NCI-H1417 (cell line): Measurements from ENCODE around the gene HCN3.
"Not testable (repeated sequence)": the region's sequence is repeated elsewhere in the genome, so short reads cannot be mapped to it uniquely, and the experiment has no call there.

Source experiments
- DNase-seq, 3 experiments: peaks; one replicate each; lab custom pipeline; 2025; lab: John Stamatoyannopoulos, UW

HCN3 gene

DNA sequence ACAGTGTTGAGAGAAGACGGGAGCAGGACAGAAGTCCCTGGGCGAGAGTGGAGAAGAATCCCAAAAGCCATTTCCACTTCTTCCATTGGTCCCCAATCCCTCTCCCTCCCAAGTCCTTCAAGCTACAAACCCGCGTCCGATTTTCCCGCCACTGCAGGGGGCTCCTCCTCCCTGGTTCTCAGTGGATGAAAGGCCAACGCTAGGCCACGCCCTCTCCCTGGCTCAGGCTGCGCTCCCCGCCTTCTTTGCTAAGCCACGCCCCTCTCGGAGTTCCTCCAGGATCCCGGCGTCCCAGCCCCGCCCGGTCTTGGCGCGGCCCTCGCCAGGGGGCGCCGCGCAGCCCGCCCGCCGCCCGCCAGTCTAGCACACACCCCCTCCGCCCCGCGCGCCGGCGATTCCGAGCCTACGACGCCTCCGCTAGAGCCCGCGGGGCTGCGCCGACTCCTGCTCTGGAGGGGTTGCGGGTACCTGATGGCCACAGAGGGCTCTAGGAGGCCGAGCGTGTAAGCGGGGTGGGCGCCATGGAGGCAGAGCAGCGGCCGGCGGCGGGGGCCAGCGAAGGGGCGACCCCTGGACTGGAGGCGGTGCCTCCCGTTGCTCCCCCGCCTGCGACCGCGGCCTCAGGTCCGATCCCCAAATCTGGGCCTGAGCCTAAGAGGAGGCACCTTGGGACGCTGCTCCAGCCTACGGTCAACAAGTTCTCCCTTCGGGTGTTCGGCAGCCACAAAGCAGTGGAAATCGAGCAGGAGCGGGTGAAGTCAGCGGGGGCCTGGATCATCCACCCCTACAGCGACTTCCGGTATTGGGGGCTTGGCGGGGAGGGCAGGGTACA, at the start of gene HCN3:
TSS of gene HCN3 (plus strand) at position 394 of the 832 bp plus-strand sequence. CDS start at position 522, 128 bp downstream.
- DNase-seq: peak; percentile 98 to 100 (median 99)

DNA sequence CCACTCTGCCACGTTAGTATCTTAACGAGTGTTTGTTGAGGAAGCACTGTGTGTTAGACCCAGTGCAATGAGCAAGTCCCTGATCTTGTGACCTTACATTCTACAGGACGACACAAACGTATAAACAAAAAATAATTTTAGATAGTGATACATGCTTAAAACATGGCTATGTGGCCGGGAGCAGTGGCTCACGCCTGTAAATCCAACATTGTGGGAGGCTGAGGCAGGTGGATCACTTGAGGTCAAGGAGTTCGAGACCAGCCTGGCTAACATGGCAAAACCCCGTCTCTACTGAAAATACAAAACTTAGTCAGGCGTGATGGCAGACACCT, 49.2 kb upstream of the HCN3 start:
- DNase-seq: no peak

DNA sequence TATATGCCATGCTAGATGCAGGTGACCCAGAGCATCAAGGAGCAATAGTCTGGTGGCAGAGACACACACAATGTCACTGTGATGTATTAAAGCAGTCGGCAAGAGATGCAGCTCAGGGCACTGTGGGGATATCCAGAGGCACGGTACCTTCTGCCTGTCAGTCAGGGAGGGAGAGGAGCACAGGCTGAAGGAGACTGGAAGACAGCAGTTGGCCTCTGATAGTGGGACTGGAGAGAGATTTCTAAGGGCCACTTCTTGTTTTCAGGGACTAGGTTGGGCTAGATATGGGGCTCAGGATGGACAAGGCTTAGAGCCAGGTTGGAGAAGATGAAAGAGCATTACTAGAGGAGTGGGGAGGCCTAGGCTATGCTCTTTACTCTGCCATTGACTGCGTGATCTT, 46.0 kb upstream of the HCN3 start:
- not testable (repeated sequence) for DNase-seq

DNA sequence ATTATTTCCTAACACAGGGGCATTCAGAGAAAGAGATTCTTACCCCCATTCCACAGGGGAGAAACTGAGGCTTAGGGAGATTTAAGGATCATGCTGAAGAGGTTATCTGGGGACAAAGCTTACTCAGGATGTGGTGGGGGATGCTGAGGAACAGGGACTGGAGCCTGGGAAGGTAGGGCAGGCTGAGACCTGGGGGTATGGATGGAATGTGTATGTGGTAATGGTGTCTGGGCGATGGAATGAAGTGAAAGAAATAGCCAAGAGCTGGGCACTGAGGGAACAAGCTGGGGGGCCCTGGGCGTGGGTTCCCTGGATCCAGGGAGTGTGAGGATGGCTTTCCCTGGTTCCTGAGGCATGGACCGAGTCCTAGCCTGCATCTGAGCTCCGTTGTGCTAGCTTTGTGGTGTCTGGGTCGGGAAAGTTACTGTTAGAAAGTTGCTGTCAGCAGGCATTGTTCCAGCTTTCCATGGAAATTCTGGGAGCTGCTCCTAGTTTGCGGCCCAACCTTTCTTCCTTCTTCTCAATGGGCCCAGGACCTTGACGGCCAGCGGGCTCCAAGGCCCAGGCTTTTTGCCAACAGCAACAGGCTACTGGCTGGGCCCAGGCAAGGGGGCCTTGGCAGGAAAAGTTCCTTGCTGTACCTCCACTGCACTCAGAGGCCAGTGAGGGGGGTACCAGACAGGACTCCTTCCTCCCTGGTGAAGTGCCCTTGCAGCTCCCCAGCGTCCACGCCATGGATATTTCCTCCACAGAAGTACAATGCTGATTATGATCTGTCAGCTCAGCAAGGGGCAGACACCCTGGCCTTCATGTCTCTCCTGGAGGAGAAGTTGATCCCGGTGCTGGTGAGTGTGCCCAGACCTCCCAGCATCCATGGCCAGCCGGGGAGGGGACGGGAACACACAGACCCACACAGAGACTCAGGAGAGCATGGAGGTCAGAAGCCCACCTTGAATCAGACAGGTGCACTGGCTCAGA, 45.0 kb upstream of the HCN3 start:
- DNase-seq: not testable (repeated sequence)

DNA sequence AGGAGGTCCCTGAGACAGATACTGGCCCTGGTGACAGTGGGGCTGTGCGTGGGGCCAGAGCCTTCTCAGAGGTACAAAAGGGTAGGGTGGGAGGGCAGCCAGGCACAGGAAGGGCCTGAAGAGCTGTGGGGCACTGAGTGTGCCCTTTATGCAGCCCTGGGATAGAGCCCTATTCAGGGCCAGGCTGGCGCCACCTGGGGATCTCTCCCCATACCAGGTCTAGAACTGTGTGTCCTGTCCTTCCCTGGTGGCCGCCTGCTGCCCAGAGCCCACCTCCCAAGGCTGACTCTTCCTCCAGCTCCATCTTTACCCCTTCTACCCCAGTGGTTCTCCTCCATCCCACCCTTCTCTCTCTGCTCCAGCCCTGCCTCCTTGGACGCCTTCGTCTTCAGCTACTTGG, 43.8 kb upstream of the HCN3 start:
- not testable (repeated sequence) for DNase-seq

DNA sequence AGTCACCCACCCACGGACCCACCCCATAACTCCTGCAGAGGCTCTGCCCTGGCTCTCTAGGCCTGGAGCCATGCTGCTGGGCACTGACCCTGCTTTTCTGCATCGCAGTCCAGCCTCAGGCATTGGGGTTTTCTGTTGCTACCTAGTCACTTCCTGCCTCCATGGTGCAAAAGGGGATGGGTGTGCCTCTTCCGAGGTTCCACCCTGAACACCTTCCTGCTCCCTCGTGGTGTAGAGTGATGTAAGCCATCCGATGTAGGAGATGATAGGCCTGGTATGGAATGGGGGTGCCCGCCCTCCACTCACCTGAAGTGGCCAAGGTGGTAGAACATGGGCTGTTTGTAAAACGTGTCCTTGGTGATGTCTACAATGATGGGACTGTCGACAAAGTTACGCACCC, 41.9 kb upstream of the HCN3 start:
- DNase-seq: not testable (repeated sequence)

DNA sequence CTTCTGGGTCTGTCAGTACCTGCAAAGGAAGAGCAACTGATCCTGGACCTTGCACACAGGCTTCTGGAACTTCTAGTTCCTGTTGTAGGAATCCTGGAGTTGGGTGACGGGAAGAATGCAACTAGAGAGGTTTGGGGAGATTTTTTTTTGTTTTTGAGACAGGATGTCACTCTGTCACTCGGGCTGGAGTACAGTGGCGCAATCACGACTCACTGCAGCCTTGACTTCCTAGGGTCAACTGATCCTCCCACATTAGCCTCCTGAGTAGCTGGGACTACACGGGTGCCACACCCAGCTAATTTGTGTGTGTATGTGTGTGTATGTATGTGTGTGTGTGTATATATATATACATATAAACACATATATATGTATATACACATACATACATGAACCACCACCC, 40.8 kb upstream of the HCN3 start:
- DNase-seq: no peak

DNA sequence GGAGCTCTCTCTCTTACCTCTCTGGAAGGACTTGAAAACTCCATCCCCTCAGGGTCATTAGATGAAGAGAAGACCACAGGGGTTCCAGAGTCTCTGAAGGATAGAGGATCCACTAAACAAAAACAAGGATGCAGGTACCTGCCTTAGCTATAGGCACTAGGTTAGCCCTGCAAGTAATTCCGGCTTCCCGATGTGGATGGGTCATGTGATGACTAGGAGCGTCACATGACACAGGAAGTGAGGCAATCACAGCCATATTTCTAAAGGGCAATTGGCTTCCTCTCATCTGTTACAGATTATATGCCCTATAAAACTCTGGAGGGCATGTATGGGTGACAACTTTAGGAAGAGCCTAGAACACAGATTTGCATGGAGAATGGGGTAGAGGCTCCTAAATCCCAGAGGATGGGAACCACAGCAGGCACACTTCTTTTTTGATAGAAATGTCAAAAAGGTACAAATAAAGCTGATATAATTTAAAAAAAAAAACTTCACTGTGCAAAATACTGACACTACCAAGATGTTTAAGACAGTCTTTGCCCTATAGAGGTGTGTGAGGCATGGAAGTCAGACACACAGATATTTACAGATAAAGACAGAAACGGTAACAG, 36.1 kb upstream of the HCN3 start:
- peak; percentile 64 to 97 (median 84) for DNase-seq

DNA sequence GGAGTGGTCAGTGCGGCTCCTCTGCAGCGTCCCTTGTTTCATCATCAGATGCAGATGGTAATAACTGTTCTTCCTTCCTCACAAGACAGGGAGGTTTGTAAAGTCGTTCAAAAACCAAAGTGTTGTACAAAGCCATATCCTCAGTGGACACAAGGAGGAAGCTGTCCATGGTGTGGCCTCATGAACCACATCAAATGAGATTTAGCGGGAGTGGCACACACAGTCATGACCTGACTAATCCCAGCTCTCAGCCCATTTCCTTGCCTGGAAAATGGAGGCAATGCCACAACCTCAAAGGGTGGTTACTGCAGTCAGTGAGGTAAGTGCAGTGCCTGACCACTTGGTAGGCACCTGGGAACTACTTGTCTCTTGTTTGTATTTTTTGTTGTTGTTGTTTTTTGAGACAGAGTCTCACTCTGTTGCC, 35.4 kb upstream of the HCN3 start:
- no peak for DNase-seq

DNA sequence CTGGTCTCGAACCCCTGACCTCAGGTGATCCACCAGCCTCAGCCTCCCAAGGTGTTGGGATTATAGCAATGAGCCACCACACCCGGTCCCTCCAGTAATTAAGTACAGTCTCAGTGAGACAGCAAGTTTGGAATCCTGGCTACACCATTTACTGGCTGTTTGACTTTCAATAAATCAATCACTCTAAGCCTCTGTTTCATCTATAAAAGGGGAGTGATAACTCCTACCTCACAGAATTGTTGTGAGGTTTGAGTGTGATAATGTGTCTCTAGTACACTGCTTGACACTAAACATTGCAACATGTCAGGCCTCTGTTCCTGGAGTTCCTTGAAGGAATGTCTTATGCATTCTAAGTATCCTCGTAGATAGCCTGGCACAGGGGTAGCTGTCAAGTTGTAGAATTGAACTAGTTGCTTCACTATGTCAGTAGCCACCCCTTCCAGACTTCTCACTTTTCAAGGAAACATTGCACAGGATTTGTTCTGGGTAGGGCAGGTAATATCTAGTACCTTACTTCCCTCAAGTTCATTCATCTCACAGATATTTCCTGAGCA, 34.4 kb upstream of the HCN3 start:
- DNase-seq: peak in 1 of 3 experiments; percentile 50

DNA sequence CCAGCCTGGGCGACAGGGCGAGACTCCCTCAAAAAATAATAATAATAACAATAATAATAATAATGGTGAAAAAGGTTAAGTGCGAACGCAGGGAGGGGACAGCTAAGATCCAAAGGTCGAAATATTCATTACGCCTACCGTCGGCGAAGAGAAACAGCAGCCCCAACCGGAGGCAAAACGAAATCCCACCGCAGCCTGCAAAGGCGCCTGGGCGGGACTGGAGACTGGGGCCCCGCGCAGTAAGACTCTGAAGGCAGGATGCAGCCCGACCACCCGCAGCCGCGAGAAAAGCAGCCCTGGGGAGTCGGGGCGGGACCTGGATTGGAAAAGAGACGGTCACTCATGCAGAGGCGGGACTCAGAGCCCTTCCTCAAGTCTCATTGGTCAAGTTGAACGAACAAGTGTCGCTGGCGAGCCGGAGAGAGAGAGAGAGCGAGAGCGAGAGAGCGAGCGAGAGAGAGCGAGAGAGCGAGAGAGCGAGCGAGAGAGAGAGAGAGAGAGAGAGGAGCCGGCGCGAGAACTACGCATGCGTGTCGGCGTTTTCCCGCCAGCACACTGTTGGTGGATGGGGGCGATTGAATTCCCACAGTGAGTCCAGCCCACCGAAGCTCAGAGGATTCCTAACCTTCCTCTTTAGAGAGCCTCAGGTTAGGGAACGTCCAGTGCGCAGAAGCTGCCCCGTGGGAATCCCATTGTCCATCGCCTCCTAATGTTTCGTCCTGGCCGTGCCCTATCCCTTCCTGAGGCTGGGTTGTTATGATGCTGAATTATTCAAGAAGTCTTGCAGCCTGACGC, 32.7 kb upstream of the HCN3 start:
- peak; percentile 99 to 100 (median 100) for DNase-seq

DNA sequence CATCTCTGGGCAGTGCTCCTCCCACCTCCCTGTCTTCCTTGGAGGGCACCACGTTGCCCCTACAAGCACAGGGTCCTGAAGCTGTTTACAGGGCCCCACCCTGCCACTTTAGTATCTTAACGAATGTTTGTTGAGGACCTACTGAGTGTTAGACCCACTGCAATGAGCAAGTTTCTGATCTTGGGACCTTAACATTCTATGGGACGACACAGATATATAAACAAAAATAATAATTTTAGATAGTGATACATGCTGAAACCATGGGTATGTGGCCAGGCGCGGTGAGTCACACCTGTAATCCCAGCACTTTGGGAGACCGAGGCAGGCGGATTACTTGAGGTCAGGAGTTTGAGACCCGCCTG, 32.1 kb upstream of the HCN3 start:
- DNase-seq: no peak

DNA sequence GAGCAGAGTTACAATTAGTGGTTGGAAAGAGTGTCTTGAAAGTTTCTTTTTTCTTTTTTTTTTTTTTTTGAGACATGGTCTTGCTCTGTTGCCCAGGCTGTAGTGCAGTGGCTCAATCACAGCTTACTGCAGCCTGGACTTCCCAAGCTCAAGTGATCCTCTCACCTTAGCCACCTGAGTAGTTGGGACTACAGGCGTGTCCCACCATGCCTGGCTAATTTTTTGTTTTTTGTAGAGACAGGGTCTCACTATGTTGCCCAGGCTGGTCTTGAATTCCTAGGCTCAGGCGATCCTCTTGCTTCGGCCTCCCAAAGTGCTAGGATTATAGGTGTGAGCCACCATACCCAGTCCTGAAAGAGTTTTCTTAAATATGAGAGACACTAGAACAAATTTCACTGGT, 30.5 kb upstream of the HCN3 start:
- DNase-seq: not testable (repeated sequence)

DNA sequence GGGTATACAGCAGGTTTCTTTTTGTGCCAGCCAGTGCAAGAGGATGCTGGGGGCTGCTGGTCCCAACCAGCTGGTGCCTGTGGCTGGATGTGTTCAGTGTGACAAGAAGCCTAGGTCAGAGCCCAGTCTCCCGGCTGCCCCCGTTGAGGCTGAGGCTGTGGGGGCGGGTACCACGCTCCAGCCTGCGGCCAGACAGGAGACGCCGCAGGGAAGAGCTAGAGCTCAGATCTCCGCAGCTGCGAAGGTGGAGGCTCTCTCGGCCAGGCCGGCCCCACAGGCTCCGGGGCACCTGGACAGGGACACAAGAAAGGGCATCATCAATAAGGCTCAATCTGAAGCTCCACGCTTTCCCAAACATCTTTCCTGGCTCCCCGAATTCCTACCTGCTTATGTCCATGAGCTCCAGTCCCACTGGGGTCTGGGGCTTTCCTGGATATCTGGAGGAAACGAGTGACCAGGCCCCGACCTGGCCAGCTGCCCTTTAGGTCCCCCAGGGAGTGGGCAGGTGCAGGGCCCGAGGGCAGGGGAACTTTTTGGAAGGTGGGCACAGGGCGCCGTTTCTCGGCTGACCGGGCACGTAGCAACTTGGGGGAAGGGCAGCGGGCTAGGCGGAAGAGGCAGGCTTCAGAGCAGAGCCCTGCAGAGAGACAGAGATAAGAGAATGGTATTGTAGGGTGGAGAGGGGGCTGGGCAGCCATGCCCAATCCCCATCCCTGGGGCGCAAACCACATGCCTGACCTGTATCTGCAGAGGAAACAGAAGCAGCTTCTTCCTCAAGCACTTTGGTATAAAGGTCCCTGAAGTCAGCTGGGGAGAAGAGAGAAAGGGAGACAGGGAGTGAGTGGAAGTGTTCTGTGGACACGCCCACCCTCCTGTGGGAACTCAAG, 29.4 kb upstream of the HCN3 start:
- DNase-seq: no peak

DNA sequence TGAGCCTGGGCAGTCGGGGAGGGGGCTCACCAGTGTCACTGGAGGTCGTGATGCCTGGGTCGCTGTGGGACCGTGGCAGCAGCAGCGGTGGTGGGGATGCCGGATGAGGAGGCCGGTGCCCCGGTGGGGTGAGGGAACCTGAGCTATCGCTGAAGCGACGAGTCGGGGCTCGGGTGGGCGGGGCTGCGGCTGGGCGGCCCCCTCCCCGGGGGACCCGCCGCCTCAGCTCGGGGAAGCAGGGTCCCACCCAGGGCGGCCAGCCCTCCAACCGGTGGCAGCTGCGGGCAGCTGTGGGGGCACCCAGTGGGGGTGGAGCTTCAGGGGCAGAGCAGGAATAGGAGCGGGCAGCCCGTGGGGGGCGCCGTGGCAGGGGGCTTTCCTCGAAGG, 27.0 kb upstream of the HCN3 start:
- DNase-seq: no peak

DNA sequence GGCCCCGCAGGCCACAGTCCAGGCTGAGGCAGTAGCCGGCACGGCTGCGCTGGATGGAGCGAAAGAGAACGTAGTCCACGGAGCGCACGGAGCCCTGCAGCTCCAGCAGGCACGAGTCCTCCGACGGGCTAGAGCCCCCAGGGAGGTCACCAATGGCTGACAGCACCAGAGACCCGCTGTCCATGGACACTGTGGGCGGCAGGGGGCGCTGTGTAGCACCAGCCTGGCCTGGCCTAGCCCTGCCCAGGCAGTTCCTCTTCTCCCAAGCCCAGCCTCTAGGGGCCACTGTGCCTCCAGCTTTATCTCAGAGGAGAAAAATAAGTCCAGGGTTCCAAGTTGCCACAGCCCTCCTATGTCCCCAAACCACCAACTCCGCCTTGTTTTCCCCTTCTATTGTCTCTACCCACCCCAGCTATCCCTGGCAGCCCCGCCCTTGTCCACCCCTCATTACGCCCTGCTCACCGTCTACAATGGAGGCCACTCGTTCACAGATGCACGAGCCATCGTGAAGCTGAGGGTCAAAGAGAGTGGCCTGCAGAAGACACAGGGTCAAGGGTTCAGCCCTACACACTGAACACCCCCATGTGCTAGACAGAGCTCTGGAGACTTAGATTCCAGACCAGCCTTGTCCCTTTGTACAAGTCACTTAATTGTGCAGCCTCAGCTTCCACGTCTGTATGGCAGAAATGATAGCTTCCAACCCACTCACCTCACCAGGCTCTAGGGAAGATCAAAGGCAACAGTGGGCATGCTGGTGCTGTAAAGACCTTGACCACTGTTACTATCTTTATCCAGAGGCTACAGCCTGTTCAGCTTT, 26.4 kb upstream of the HCN3 start:
- peak; percentile 74 to 97 (median 91) for DNase-seq

DNA sequence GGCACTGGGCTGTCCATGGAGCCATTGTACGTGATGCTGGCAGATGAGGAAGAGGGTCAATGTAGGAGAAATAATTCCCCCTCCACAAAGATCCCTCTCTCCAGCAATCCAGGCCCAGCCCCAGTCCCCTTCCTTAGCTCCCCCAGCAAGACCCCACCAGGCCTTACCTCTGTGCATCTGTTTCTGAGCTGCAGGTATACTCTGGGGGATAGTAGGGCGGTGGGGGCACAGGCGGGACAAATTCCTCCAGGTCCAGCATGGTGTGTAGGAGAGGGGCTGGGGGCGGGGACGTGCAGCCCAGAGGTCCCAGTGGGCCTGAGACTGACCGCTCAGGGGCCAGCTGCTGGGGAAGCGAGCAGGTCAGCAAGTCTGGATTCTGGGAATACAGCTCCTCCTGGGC, 25.7 kb upstream of the HCN3 start:
- DNase-seq: no peak

DNA sequence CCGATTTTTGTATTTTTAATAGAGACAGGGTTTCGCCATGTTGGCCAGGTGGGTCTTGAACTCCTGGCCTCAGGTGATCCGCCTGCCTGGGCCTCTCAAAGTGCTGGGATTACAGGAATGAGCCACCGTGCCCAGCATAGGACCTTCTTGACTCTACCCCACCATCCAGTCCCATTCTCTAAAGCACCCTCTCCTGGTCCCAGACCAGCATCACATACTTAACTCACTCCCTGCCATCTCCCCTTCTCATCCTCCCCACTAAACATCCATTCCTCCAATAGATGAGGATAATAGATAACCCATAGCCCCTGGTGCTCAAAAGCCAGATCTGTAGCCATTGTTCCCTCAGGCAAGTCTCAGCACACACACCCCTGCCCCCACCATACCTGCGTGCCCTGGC, 24.1 kb upstream of the HCN3 start:
- no peak for DNase-seq

DNA sequence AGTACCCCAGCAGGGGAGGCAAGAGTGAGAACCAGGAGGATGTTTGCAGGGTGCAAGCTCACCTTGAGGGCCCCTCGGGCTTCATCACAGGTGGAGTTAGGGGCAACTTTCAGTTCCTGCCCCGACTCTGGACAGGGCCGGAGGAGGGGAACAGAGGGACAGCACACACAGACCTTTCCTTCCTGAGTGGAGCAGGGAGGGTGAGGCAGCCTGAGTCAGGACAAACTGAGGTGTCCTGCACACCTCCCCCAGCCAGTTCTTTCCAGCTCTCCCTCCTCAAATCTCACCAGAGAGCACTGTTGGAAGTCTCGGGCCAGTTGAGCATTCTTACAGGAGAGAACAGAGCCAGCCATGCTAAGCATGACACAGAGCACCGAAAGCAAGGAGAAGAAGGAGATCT, 23.5 kb upstream of the HCN3 start:
- DNase-seq: no peak
